HEK293 (cell line): ENCODE results near the gene UBAP1L.

Source experiments
- CTCF ChIA-PET: fragments of 350-600 bp; formaldehyde crosslinking; extraction: SDS; loops from one replicate; lab custom pipeline; 2021; ENCODE audit warnings: antibody characterized with exemption; lab: Yijun Ruan, JAX
- POLR2A ChIA-PET: fragments of 300-600 bp; formaldehyde crosslinking; extraction: SDS; loops from one replicate; lab custom pipeline; 2020; ENCODE audit warnings: antibody characterized with exemption, inconsistent platforms; lab: Yijun Ruan, JAX
- H3K27ac ChIP-seq: fragments of 200-500 bp; sonication (Bioruptor generic); 2 replicates; pipeline ENCODE4 v1.5.1; 2014; ENCODE audit warnings: low read depth, low read length, control low read depth, inconsistent platforms; ENCODE audit errors: extremely low read depth
- H3K36me3 ChIP-seq, 2 experiments: fragments of 200-500 bp in 1 of 2; sonication (Bioruptor generic) in 1 of 2; 1 replicate in 1 of 2; 2 replicates in 1 of 2; pipeline ENCODE4 v1.5.1; 2014 to 2017; ENCODE audit warnings: inconsistent platforms in 2 of 2, low read length in 2 of 2; ENCODE audit not compliant: control insufficient read depth in 2 of 2, insufficient read depth in 1 of 2
- H3K4me1 ChIP-seq: fragments of 200-500 bp; sonication (Bioruptor generic); 2 replicates; pipeline ENCODE4 v1.5.1; 2014; ENCODE audit warnings: mild to moderate bottlenecking, low read length, inconsistent platforms; ENCODE audit not compliant: control insufficient read depth, insufficient read depth
- H3K4me3 ChIP-seq: 2 replicates; pipeline ENCODE4 v1.5.1; 2011; ENCODE audit warnings: low read depth, mild to moderate bottlenecking, control low read depth, low read length, moderate library complexity
- H3K9me3 ChIP-seq: fragments of 200-500 bp; sonication (Bioruptor generic); 2 replicates; pipeline ENCODE4 v1.5.1; 2014; ENCODE audit warnings: low read depth, low read length, inconsistent platforms; ENCODE audit not compliant: control insufficient read depth, insufficient read depth
- FEZF1 ChIP-seq: fragments of 450-650 bp; formaldehyde crosslinking; IDR thresholded peaks from 2 replicates; pipeline ENCODE4 v1.5.1; 2016; ENCODE audit warnings: missing biosample characterization, missing genetic modification characterization
- GLIS2 ChIP-seq: fragments of 450-650 bp; formaldehyde crosslinking; IDR thresholded peaks from 2 replicates; pipeline ENCODE4 v1.5.1; 2016; ENCODE audit warnings: missing biosample characterization, missing genetic modification characterization
- HIC1 ChIP-seq: fragments of 450-650 bp; formaldehyde crosslinking; IDR thresholded peaks from 2 replicates; pipeline ENCODE4 v1.5.1; 2016; ENCODE audit warnings: missing biosample characterization, missing genetic modification characterization
- HOXA7 ChIP-seq: sonication (generic); formaldehyde crosslinking; IDR thresholded peaks from 2 replicates; pipeline ENCODE4 v1.8.1; 2022; ENCODE audit warnings: missing genetic modification reagents, borderline replicate concordance
- HOXD13 ChIP-seq: sonication (generic); formaldehyde crosslinking; IDR thresholded peaks from 2 replicates; pipeline ENCODE4 v1.8.0; 2022; ENCODE audit warnings: missing genetic modification reagents, borderline replicate concordance
- KLF7 ChIP-seq: fragments of 450-650 bp; formaldehyde crosslinking; IDR thresholded peaks from 2 replicates; pipeline ENCODE4 v1.5.1; 2016; ENCODE audit warnings: missing biosample characterization, missing genetic modification characterization, borderline replicate concordance
- MEIS1 ChIP-seq: sonication (generic); formaldehyde crosslinking; IDR thresholded peaks from 2 replicates; pipeline ENCODE4 v1.8.1; 2022; ENCODE audit warnings: missing genetic modification reagents, mild to moderate bottlenecking, borderline replicate concordance
- PRDM1 ChIP-seq: fragments of 450-650 bp; formaldehyde crosslinking; IDR thresholded peaks from 2 replicates; pipeline ENCODE4; 2016; ENCODE audit warnings: missing biosample characterization, missing genetic modification characterization
- SP2 ChIP-seq: fragments of 450-650 bp; formaldehyde crosslinking; IDR thresholded peaks from 2 replicates; pipeline ENCODE4 v1.5.1; 2016; ENCODE audit warnings: missing biosample characterization, missing genetic modification characterization
- WT1 ChIP-seq: fragments of 450-650 bp; formaldehyde crosslinking; IDR thresholded peaks from 2 replicates; pipeline ENCODE4 v1.5.1; 2016; ENCODE audit warnings: missing biosample characterization, missing genetic modification characterization
- ZBTB20 ChIP-seq: fragments of 450-650 bp; formaldehyde crosslinking; IDR thresholded peaks from 2 replicates; pipeline ENCODE4 v1.5.1; 2016; ENCODE audit warnings: missing biosample characterization, missing genetic modification characterization
- ZFHX2 ChIP-seq: fragments of 450-650 bp; formaldehyde crosslinking; conservative IDR thresholded peaks from 2 replicates; pipeline ENCODE4 v1.5.1; 2016; ENCODE audit warnings: missing biosample characterization, missing genetic modification characterization
- ZFP69B ChIP-seq: fragments of 450-650 bp; formaldehyde crosslinking; IDR thresholded peaks from 2 replicates; pipeline ENCODE4 v1.5.1; 2016; ENCODE audit warnings: missing biosample characterization, missing genetic modification characterization
- ZNF112 ChIP-seq: fragments of 450-650 bp; formaldehyde crosslinking; IDR thresholded peaks from 2 replicates; pipeline ENCODE4 v1.5.0; 2017; ENCODE audit warnings: missing biosample characterization, missing genetic modification characterization
- ZNF138 ChIP-seq: fragments of 450-650 bp; formaldehyde crosslinking; IDR thresholded peaks from 2 replicates; pipeline ENCODE4 v1.5.1; 2016; ENCODE audit warnings: missing biosample characterization, missing genetic modification characterization, borderline replicate concordance
- ZNF175 ChIP-seq: fragments of 450-650 bp; formaldehyde crosslinking; IDR thresholded peaks from 2 replicates; pipeline ENCODE4 v1.5.1; 2016; ENCODE audit warnings: missing biosample characterization, missing genetic modification characterization
- ZNF202 ChIP-seq: fragments of 450-650 bp; formaldehyde crosslinking; IDR thresholded peaks from 2 replicates; pipeline ENCODE4 v1.5.1; 2016; ENCODE audit warnings: missing biosample characterization, missing genetic modification characterization, borderline replicate concordance
- ZNF214 ChIP-seq: fragments of 450-650 bp; formaldehyde crosslinking; IDR thresholded peaks from 2 replicates; pipeline ENCODE4 v1.5.1; 2017; ENCODE audit warnings: missing biosample characterization, mild to moderate bottlenecking, missing genetic modification characterization, borderline replicate concordance
- ZNF292 ChIP-seq: fragments of 450-650 bp; formaldehyde crosslinking; IDR thresholded peaks from 2 replicates; pipeline ENCODE4 v1.5.1; 2016; ENCODE audit warnings: low read depth, missing biosample characterization, missing genetic modification characterization, borderline replicate concordance
- ZNF362 ChIP-seq: fragments of 450-650 bp; formaldehyde crosslinking; IDR thresholded peaks from 2 replicates; pipeline ENCODE4 v1.5.1; 2016; ENCODE audit warnings: missing biosample characterization, missing genetic modification characterization
- ZNF423 ChIP-seq: fragments of 450-650 bp; formaldehyde crosslinking; IDR thresholded peaks from 2 replicates; pipeline ENCODE4 v1.5.1; 2016; ENCODE audit warnings: missing biosample characterization, missing genetic modification characterization
- ZNF473 ChIP-seq: fragments of 450-650 bp; formaldehyde crosslinking; IDR thresholded peaks from 2 replicates; pipeline ENCODE4 v1.5.1; 2017; ENCODE audit warnings: missing biosample characterization, missing genetic modification characterization
- ZNF510 ChIP-seq: fragments of 450-650 bp; formaldehyde crosslinking; IDR thresholded peaks from 2 replicates; pipeline ENCODE4 v1.5.1; 2018; ENCODE audit warnings: mild to moderate bottlenecking, missing genetic modification characterization, missing biosample characterization; ENCODE audit not compliant: insufficient replicate concordance
- ZNF529 ChIP-seq: fragments of 450-650 bp; formaldehyde crosslinking; IDR thresholded peaks from 2 replicates; pipeline ENCODE4 v1.5.1; 2017; ENCODE audit warnings: missing genetic modification characterization, missing biosample characterization; ENCODE audit not compliant: insufficient replicate concordance
- ZNF530 ChIP-seq: fragments of 450-650 bp; formaldehyde crosslinking; IDR thresholded peaks from 2 replicates; pipeline ENCODE4 v1.5.1; 2016; ENCODE audit warnings: low read depth, missing biosample characterization, missing genetic modification characterization
- ZNF600 ChIP-seq: fragments of 450-650 bp; formaldehyde crosslinking; IDR thresholded peaks from 2 replicates; pipeline ENCODE4 v1.5.1; 2016; ENCODE audit warnings: missing biosample characterization, missing genetic modification characterization
- ZNF626 ChIP-seq: fragments of 450-650 bp; sonication (Bioruptor Pico); formaldehyde crosslinking; IDR thresholded peaks from 2 replicates; pipeline ENCODE4 v1.5.1; 2018; ENCODE audit warnings: missing biosample characterization, missing genetic modification characterization, inconsistent platforms
- ZNF629 ChIP-seq: fragments of 450-650 bp; formaldehyde crosslinking; IDR thresholded peaks from 2 replicates; pipeline ENCODE4 v1.5.1; 2017; ENCODE audit warnings: missing biosample characterization, missing genetic modification characterization
- ZNF660 ChIP-seq: fragments of 450-650 bp; IDR thresholded peaks from 2 replicates; pipeline ENCODE4 v1.5.1; 2018; ENCODE audit warnings: missing biosample characterization, mild to moderate bottlenecking, missing genetic modification characterization
- ZNF747 ChIP-seq: fragments of 450-650 bp; formaldehyde crosslinking; IDR thresholded peaks from 2 replicates; pipeline ENCODE4 v1.5.1; 2016; ENCODE audit warnings: missing biosample characterization, missing genetic modification characterization
- ZNF792 ChIP-seq: fragments of 450-650 bp; formaldehyde crosslinking; IDR thresholded peaks from 2 replicates; pipeline ENCODE4 v1.5.1; 2016; ENCODE audit warnings: missing biosample characterization, missing genetic modification characterization
- ZNF830 ChIP-seq: fragments of 450-650 bp; IDR thresholded peaks from 2 replicates; pipeline ENCODE4 v1.5.0; 2018; ENCODE audit warnings: missing biosample characterization, missing genetic modification characterization, low read depth, mild to moderate bottlenecking, moderate library complexity
- ZSCAN16 ChIP-seq: fragments of 450-650 bp; formaldehyde crosslinking; IDR thresholded peaks from 2 replicates; pipeline ENCODE4 v1.5.1; 2016; ENCODE audit warnings: missing biosample characterization, missing genetic modification characterization
- ZSCAN18 ChIP-seq: fragments of 450-650 bp; formaldehyde crosslinking; IDR thresholded peaks from 2 replicates; pipeline ENCODE4 v1.5.1; 2016; ENCODE audit warnings: missing biosample characterization, missing genetic modification characterization
- ZSCAN23 ChIP-seq: fragments of 450-650 bp; formaldehyde crosslinking; IDR thresholded peaks from 2 replicates; pipeline ENCODE4 v1.5.1; 2016; ENCODE audit warnings: missing biosample characterization, missing genetic modification characterization

UBAP1L gene

GRCh38 chr15:65132878-65133547, 18.0 kb upstream of the UBAP1L start (continued):
- TF ChIP-seq ZNF362 (tag by site-specific recombination) (no peak), ZSCAN23 (tag by site-specific recombination) (no peak), ZNF175 (tag by site-specific recombination) (no peak), ZBTB20 (tag by site-specific recombination) (peak; percentile 49; the same call in 1 of the 2 replicates), ZNF292 (tag by site-specific recombination) (no peak), ZNF202 (tag by site-specific recombination) (no peak), ZNF510 (tag by site-specific recombination) (no peak), ZSCAN16 (tag by site-specific recombination) (no peak), MEIS1 (no peak), PRDM1 (tag by site-specific recombination) (no peak), ZNF792 (tag by site-specific recombination) (no peak), SP2 (tag by site-specific recombination) (no peak), HOXD13 (CRISPR knock-in tag) (no peak), ZNF600 (tag by site-specific recombination) (0 out of 2 replicates have a peak, but pooled peaks have one; percentile 19), ZNF473 (tag by site-specific recombination) (no peak), ZNF112 (no peak), ZNF747 (no peak), ZNF830 (no peak), ZNF626 (tag by site-specific recombination) (no peak), GLIS2 (tag by site-specific recombination) (peak; percentile 81), ZSCAN18 (tag by site-specific recombination) (no peak), ZNF660 (no peak)

GRCh38 chr15:65130941-65131340, 15.9 kb upstream of the UBAP1L start:
- ChIA-PET POLR2A (no interaction called here), CTCF (interaction anchor here (0.6 kb wide), 1 partner anchor 652 kb away, joined by 3 read pairs; no protein-coding TSS in a partner anchor)
- no peak overlapping the region for H3K27ac ChIP-seq
- no peaks in the 10 kb centered on the region for H3K4me1 ChIP-seq
- TF ChIP-seq ZNF175 (tag by site-specific recombination): no peak
- TF ChIP-seq KLF7 (tag by site-specific recombination): no peak
- no peak for TF ChIP-seq WT1 (tag by site-specific recombination)
- TF ChIP-seq FEZF1 (tag by site-specific recombination): no peak
- TF ChIP-seq ZNF629 (tag by site-specific recombination): no peak
- TF ChIP-seq ZNF530: no peak
- TF ChIP-seq HOXA7 (CRISPR knock-in tag): no peak
- no peak for TF ChIP-seq ZFP69B (tag by site-specific recombination)
- no peak for TF ChIP-seq ZNF529 (tag by site-specific recombination)
- TF ChIP-seq HIC1 (tag by site-specific recombination): no peak
- TF ChIP-seq ZNF138 (tag by site-specific recombination): no peak
- TF ChIP-seq ZNF423 (tag by site-specific recombination): no peak
- no peak for TF ChIP-seq ZNF214
- TF ChIP-seq ZFHX2 (tag by site-specific recombination): no peak
- TF ChIP-seq, all 188 proteins: peak for 0
- Histone ChIP-seq H3K9me3 (no peaks in the 10 kb centered on the region), H3K36me3 (peaks cover 27 to 44% of the 10 kb centered on the region in 2 experiments), H3K4me3 (no peak overlapping the region)
